PC-9 (cell line): ENCODE data around the gene CHAF1B.

ENCODE experiments used
- EZH2 ChIP-seq: fragments of 200-600 bp; sonication (generic); IDR thresholded peaks from 2 replicates; pipeline ENCODE4 v1.8.0; 2017; ENCODE audit warnings: antibody characterized with exemption, low read depth
- TF ChIP-seq, protein P1 (sequence below): fragments of 200-600 bp; sonication (generic); conservative IDR thresholded peaks from 2 replicates; pipeline ENCODE4 v1.6.1; 2017; ENCODE audit warnings: mixed run types, antibody characterized with exemption, mild to moderate bottlenecking, moderate library complexity

DNA sequence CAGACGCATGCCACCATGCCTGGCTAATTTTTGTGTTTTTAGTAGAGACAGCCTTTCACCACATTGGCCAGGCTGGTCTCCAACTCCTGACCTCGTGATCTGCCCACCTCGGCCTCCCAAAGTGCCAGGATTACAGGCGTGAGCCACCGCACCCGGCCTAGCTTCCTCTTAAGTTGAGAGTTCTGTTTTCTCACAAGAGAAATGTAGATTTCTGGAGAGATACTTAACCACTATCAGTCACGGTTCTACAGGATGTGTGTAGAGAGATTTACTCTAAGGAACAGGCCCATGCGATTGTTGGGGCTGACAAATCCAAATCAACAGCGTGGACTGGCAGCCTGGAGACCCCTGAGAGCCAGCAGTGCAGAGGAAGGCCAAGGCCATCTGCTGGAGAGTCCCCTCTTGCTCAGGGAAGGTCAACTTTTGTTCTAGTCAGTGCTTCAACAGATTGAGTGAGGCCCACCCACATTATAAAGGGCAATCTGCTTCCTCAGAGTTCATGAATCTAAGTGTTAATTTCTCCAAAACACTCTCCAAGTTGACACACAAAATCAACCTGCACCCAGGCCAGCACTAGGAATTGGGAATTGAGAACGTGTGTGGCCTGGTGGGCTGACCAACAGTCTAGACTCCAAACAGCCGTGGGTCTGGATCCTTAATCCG is 38.7 kb downstream of the CHAF1B start:
- TF ChIP-seq, protein P1, sequence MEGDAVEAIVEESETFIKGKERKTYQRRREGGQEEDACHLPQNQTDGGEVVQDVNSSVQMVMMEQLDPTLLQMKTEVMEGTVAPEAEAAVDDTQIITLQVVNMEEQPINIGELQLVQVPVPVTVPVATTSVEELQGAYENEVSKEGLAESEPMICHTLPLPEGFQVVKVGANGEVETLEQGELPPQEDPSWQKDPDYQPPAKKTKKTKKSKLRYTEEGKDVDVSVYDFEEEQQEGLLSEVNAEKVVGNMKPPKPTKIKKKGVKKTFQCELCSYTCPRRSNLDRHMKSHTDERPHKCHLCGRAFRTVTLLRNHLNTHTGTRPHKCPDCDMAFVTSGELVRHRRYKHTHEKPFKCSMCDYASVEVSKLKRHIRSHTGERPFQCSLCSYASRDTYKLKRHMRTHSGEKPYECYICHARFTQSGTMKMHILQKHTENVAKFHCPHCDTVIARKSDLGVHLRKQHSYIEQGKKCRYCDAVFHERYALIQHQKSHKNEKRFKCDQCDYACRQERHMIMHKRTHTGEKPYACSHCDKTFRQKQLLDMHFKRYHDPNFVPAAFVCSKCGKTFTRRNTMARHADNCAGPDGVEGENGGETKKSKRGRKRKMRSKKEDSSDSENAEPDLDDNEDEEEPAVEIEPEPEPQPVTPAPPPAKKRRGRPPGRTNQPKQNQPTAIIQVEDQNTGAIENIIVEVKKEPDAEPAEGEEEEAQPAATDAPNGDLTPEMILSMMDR, result no peak
- TF ChIP-seq EZH2, result no peak
